HG03095 (cell line): ENCODE measurements around the gene MFSD11.
"Not testable (repeated sequence)": the region's sequence is repeated elsewhere in the genome, so short reads cannot be mapped to it uniquely, and the experiment has no call there.

ENCODE experiments used
- ATAC-seq: cut with Tn5 transposase; IDR thresholded peaks from one replicate; pipeline ENCODE4 v1.9.1; 2021; ENCODE audit warnings: moderate library complexity; ENCODE audit not compliant: unreplicated experiment

Gene MFSD11

DNA sequence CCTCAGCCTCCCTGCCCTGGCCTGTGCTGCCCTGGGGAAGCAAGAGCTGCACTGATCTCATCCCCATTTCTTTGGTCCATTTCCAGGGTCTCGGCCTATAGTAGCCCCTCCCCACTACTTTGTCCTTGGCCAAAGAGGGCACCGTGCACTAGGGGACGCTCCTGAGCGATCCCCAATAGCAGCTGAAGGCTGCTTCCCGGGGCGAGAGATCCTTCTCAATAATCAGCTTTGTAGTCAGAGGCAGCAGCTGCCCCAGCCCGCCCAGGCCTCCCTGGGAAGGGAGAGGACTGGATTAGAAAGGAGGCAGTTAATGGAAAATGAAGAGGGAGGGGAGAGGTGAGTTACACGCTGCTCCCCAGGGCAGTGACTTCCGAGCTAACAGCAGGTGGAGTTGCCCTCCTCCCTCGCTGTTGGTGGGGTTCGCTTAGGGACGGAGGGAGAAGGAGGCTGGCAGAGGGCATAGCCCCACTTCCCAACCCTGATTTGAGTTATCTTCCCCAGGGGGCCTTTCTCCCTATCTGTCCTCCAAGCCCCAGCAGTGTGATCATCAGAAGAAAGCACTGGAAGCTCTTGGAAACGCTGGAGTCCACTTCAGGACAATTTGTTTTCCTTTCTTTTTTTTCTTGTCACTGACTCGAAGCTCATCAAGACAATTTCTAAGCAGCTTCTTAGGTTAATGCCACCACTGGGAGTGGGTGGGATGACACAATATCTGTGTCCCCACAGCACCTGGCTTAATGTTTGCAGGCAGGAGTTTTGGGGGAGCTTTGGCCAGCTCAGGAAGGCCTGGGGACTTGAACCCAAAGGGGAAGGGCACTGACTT lies 29.7 kb upstream of the MFSD11 start:
- ATAC-seq: no peak

DNA sequence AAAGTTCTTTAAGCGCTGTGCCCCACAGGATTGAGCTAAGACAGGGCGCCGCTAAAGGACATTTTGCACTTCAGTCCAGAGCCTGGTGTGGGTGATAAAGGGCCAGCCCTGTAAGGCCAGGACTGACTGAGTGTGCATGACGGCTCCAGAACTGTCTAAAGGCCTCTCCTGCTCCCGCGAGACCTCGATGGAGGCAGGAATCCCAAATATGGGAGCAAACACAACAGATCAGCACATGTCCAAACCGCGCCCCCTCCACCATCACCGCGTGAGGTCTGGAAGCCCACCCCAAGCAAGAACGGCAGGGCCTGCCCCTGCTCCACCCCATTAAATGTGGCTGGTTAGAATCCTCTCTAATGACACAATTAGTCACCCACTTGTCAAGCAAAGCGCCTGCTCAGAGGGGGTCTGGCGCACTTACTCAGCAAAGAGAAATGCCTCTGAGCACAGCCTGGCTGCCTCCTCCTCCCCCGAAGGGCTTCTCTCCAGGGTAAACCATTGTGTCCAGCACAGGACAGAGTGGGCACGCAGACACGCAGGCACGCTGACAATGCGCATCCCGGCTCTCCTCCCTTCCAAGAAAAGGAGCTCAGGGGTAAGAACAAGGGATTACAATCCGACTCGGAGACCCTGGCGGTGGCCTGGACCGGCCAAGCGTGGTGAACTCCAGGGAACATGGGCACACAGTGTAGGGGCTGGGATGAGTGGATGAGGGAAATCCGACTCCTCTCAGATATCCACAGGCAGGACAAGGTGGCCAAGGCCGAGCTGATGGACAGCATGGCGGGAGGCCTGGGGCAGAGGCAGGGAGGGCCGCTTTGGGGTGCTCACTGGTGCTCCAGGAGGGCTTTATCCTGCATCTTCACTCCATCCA lies 28.6 kb upstream of the MFSD11 start:
- no peak for ATAC-seq

DNA sequence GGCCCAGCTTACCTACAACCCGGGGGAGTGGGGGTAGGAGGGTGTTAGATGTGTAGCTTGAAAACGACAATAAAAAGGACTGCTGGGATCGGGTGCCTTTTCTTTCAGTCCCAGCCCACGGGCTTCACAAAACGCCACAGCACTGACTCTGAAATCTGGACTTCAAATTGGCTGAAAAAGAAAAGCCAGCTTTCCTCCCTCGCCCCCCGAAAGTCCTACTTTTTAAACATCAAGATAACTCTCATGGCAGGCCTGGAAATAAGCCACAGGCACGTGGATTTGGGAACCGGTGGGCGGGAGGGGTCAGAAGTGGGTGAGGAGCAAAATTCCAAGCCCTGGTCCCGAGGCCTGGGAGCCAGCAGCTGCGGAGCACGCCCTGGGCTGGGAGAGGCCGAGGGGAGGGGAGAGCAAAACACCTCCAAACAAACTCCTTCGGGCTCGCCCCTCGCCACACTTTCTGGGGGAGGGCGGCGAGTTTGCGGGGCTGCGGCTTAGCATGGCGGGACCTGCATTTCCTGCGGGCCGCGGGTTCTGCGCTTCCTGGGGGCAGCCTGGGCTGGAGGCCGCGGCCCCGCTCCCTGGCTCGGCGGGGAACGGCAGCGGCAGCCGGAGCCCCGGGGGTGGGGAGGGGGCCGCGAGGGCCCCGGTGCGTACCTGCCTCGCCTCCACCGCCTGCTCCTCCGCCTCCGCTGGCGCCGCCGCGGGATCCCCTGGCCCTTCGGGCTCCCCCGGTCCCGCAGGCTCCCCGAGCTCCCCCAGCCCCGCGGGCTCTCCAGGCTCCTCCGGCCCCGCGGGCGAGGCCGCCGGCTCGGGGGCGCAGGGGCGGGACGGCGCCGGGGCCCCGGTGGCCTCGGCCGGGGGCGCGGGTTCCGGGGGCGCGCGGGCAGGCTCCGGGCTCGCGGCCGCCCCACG lies 27.7 kb upstream of the MFSD11 start:
- not testable (repeated sequence) for ATAC-seq

DNA sequence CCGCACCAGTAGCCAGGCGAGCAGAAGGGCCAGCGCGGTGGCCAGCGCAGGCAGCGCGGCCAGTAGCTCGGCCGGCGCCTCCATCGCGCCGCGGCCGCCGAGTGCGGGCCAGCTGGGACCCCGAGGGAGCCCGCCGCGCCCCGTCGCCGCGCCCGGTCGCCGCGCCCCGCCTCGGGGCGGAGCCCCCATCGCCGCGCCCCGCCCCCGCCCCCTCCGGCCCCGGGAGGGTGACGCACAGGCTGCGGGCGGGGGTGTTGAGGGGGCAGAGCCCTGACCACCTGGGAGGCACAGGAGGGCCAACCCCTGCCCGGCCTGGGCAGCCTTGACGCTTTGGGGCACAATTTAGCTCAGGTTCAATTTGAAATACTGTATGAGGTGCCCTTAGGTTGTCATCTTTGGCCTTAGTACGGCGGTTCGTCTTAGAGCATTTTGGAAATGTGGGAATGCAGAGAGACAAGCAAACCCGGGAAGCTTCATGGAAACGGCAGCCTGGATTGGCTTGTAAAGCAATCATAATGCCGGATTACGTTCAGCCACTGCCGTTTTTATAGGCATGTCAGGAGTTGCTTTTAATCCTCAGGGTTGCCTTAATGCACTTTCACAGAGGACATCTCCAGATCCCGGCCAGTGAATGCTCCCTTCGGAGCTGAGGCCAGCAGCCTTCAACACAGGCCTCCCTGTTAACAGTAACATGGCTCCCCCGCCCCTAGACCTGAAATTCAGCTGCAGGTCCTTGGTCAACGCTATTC lies 26.9 kb upstream of the MFSD11 start, which contains the start of gene MXRA7:
Gene MXRA7 (minus strand): TSS at position 103 of the 749 bp plus-strand sequence. CDS start 19 bp downstream, at position 84.
- ATAC-seq: no peak

DNA sequence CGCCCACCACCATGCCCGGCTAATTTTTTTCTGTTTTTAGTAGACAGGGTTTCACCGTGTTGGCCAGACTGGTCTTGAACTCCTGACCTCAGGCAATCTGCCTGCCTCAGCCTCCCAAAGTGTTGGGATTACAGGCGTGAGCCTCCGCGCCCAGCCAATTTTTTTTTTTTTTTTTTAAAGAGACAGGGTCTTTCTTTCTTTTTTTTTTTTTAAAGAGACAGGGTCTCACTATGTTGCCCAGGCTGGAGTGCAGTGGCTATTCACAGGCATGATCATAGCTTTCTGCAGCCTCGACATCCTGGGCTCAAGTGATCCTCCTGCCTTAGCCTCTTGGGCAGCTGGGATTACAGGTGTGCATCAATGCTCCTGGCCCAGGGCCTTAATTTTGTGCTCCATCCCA lies 25.6 kb upstream of the MFSD11 start:
- ATAC-seq: not testable (repeated sequence)

DNA sequence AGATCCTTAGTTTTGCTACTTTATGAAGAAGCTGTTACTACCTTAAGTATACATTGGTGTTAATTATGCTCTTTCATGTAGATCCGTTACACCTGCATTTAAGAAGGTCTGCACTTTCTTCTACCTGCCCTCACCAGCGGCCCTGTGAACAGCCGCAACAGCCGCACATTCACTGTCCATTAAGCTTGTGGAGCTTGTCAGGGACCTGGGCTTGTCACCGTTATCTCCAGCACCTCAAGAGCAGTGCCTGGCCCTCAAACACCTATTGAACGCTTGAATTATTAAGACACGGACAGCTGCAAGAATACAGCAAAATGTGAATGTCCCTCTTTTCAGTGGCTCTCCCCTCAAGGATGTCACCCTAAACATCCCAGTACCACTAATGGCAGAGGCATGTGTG lies 24.2 kb upstream of the MFSD11 start:
- ATAC-seq: no peak

DNA sequence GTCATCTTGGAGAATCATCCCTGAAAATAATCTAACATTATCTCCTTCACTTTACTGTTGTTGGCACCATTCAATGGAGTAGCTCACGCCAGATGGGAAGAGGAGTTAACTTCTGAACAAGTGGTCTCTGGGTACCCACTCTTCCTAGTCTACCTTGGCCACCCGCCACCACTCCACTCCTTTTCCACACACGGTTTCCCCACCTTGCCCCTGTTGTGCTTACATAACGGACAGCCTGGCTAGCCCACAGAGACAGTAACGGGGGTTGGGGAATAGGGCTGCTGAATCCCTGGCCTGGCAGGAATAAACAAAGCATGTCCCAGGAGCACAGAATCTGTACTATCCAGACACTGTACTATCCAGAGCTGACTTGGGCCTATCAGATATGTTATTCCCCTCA lies 23.6 kb upstream of the MFSD11 start:
- ATAC-seq: no peak

DNA sequence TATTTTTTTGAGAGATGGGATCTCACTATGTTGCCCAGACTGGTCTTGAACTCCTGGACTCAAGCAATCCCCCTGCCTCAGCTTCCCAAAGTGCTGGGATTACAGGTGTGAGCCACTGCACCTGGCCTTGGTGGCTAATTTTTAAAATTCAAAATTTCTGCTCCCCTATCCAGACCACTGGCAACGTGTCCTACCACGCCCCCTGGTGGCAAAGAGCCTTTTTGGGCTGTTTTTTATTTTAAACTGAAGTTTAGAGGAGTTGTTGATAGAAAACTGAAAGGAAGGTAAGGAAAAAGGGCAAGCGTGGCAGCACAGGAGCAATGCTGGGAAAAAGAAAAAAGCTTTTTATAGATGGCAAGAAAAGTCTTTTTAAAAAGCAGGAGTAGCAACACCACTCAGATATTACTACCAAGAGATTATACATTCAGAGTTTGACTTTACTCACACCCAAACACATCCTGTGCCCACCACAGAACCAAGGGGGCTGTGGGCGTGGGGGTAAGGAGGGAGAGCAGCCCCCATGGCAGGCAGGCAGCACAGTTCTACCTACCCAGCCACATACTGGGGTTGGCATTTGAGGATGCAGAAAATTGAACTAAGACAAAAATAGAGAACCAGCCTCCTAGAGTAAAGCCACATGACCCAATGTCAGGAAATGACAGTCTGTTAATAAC lies 23.0 kb upstream of the MFSD11 start:
- no peak for ATAC-seq

DNA sequence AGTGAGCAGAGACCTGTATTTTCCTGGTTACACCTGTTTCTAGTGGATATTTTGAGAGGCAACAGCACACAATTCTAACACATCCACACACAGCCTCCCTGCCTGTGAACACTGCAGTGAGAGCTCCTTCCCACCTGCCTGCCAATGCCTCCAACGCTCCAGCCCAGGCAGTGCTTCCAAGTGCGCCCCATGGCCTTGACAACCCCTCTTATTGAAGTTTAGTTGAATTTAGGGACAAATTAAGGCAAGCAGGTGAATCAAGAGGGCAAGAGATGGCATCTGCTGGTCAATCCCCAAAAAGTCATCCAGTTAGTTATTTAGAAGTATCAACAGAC lies 22.5 kb upstream of the MFSD11 start:
- no peak for ATAC-seq

DNA sequence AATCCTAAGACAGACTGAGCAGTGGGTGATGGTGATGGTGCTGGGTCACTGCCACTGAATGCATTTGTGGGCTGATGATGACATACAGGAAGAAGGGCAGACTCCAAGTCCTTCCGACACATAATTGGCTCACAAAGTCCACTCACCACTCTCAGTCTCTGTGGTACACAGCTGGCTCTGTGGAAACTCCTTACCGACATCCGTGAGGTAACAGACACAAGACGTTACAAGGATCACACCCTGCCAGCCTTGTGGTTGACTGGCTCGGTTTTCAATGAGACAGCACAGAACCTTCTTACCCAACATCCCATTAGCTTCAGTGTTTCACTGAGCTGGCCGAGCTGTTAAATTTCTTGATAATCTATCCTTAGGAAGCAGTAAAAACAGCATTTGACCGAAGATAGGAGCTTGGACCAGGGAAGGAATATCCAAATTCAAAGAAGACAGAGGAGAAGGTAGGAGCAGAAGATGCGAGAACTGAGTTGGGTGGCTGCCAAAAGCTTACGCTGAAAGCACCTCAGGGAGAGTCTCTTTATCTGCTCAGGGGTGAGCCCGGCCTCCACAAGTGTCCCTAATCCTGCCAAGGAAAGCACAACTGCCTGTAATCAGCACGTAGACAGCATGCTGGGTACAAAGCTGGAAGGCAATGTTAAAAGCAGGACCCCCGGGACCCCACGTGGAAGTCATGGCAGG lies 21.6 kb upstream of the MFSD11 start:
- no peak for ATAC-seq

DNA sequence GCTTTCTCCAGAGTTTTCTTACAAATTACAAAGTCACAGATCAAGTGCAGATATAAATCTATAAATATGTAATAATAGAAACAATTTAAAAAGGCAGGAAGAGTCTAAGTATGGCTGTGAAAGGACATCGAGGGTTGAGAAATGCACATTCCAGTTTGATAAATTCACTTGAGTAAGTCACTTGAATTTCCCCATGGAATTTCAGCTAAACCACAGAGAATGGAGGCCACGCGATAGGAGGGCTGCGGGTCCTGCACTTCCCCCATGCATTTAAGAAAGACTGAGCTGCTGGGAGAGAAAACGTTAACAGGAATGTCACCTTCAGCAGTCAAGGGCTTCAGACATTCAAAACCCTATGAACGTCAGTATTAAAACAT lies 21.1 kb upstream of the MFSD11 start:
- ATAC-seq: no peak

DNA sequence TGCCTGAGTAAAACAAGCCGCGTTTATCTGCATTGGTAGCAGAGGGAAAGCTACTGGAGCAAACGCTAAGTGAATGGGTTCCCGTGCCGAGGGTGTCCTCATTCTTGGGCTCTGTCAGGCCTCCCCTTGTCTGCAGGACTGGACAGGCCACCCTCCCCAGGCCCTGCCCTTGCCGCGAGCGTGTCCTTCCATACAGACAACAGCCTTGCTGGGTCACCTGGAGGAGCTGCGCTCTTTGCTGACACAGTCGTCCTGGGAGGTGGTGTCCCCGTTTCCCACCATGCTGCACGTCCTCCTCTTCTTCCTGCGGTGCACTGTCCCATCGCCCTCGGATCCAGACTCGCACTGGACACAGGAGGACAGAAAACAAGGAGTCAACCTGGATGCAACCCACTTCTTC lies 19.4 kb upstream of the MFSD11 start:
- ATAC-seq: no peak

DNA sequence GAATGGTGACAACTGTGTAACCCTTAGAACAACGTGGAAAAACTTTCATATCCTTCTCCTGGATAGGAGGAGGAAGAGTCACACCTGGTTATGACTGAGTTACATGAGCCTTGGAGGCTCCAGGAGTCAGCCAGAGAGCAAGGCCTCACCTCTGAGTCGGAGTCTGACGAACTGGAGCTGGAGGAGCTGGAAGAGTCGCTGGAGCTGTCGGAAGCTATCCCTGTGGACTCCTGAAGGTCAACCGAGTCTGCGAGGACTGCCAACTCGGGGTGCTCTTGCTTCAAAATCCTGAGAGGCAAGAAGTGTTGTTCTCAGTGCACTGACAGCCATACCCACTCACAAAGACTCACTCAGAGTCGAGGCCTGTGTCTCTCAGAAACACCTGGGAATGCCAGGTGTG lies 17.7 kb upstream of the MFSD11 start:
- no peak for ATAC-seq

DNA sequence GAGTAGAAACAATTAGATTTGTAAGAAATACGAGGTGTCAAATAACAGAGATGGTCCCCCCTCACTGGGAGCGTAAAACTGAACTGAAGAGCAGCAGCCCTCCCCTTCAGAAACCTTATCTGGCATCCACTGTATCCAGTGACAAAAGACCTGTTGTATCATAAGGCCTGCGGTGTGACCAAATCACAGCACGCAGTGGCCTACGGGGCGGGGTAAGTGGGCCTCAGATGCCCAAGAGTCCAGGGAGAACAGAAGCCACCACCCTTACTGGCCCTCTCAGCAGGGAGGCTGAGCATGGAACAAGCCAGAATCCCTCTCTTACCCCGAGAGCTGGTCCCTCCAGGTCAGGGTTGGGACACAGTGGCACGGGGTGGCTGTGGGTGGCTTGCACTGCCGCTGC lies 17.0 kb upstream of the MFSD11 start:
- no peak for ATAC-seq

DNA sequence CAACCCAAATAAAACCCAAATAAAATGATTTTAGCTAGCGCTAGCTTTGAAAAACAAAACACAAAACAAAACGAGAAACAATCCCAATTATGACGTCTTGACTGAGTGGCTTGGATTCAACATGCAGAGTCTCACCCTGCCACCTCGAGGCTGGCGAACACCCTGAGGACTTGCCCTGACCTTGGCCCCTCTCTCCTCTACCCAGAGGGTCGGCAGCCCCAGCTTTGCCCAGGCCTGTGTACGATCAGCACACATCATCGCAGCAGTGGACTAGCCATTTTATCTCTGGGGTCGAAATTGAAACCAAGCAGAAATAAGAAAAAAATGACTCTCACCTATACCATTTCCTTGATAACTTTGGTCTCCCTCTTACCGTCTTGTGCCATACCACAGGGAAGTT lies 16.5 kb upstream of the MFSD11 start:
- ATAC-seq: no peak

DNA sequence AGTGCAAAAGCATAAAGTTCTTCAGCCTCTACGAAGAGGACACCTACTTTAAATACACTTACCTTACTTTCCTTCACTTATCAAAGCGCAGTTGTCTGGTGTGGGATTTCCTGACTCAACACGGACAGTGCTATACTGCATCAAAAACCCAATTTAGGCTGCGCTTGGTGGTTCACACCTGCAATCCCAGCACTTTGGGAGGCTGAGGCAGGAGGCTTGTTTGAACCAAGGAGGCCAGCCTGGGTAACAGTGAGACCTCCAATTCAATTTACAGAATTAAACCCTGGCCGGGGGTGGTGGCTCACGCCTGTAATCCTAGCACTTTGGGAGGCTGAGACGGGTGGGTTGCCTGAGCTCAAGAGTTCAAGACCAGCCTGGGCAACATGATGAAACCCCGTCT lies 15.6 kb upstream of the MFSD11 start:
- no peak for ATAC-seq

DNA sequence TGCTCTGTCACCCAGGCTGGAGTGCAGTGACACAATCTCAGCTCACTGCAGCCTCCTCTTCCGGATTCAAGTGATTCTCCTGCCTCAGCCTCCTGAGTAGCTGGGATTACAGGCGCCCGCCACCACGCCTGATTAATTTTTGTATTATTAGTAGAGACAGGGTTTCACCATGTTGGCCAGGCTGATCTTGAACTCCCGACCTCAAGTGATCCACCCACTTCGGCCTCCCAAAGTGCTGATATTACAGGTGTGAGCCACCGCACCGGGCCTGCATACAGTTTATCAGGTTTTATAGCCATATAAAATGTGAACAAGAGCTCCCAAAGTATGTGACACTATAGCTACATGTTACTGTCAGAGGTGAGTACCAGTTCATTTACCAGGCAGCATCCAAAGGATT lies 14.9 kb upstream of the MFSD11 start:
- ATAC-seq: not testable (repeated sequence)

DNA sequence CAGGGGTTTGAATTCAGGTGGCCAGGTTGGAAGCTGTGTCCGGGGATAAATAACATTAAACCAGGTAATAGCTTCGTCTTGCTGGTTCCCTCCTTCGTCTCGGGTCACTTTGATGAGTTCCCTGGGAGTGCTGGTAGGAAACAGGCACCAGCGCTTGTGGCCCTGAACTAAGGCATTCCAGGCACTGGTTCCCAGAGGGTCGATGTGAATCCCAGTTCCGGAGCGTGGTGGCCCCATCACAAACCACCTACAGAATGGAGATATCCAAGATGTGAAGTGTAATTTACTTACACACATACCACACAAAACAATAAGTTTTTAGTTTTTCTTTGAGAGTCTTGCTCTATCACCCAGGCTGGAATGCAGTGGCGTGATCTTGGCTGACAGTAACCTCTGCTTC lies 14.1 kb upstream of the MFSD11 start:
- no peak for ATAC-seq

DNA sequence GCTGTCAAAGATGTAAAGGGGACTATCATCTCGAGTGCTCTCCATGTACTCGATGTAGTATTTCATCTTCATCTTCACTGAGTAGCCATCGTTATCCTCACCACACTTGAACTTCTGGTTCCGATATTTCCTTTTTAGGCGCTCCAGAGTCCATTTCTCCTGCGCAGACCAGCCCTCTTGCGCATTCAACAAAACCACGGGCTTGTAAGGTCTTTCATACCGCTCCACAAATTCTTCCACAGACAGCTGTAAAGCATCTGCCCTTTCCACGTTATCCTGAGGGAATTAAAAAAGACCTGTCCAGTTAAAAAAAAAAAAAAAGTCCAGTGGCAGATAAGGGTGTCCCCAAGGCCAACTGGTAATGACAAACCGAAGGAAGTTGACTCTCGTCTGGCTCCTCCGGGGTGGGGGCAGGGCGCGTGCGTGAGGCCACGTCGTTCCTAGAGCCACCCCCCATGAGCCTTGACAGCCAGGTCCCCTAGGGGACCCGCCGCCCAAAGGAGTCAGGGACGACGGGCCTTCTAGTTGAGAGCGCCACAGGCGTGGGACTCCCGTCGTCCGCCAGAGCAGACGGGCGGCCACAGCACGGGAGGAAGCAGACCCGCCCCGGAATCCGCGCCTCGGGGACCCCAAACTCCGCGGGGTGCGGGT lies 12.2 kb upstream of the MFSD11 start:
- ATAC-seq: peak; percentile 26
